ENCODE data around the gene IMMP2L.

Gene IMMP2L

GRCh38 chr7:111199643-111200042, 362.6 kb downstream of the IMMP2L start:
- no peak for FAIRE-seq

DNA sequence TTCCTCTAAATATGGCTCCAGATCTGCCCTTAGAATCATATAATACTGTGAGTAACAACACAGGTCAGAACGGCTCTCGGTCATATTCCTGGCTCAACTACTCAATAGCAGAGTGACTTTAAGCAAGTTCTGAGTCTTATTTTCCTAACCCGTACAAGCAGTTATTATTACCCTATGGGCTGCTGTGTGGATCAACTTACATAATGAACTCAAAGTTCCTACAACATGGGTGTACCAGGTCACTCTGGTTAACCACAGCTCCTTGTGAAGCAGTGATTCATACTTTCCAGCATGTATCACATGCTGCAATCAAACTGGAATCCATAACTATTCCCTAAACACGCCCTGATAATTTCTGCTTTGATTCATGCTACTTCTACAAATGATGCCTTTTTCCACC, 364.0 kb downstream of the IMMP2L start:
- no peak for FAIRE-seq

DNA sequence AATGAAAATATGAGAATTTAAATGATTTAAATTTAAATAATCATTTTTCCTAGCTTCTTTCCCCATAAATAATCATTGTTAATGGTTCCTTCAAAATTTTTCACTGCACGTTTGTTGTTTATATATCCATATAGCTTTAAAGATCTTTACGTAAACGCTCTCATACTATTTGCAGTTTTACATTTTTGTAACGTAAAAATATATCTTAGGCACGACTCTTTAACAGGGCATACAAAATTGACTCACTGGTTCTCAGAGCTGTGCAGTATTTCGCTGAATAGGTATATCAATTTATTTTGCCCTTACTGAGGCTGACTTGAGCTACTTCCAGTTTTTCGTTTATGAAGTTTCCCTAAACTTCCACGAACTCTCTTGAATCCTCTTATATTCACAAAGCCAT, 365.6 kb downstream of the IMMP2L start:
- FAIRE-seq, result no peak

DNA sequence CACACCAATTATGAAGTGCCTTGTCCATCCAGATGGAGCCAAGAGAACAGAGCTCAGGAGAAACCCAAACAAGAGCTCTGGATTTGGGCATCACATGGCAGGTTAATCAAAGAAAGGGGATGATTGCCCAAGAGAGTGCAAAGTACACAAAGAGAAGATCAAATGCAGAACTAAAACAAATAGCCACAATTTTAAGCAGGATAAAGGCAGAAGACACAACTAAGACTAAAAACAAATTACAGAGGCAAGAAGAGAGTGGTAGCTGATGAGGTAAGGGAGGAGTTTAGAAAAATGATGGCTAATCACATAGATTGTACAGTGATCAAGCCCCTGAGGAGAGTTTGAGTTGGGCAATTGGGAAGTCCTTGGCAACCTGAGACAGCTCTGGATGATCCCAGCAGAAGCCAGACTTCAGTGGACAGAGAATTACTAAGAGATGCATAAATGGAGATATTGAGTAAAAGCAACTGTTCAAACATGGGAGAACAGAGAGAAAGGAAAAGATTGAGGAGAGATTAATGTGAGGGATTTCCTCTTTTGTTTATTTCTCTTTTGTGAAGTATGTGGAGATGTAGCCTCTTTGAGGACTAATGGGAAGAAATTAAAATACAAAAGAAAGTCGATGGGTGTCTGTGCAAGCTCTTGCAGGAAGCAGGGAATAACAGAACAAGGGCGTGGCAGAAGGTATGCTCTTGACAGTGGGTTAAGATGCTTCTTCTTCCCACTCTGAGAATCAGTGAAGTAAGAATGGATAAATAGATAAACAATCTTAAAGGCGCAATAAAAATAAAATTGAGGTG, 369.5 kb downstream of the IMMP2L start:
- no peak for FAIRE-seq

DNA sequence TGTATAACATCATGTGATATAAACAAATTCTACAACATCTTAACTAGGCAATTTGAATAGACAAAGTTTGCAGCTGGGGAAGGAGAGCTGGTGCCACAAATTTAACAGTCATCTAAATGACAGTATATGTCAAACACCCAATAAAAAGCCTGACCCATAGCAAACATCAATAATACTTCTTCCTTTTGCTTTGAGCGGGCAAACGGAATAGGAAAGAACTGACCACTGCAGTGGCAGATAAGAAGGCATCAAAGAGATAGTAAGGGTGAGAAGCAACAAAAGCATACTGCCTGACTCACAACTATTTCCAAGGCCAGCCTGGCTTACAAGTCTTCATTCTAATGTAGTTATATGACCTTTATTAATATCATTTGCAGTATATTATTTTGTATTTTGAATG, 371.5 kb downstream of the IMMP2L start:
- FAIRE-seq, result no peak

- FAIRE-seq, result no peak
Measured at GRCh38 chr7:111184987-111185386, 377.3 kb downstream of the IMMP2L start.

DNA sequence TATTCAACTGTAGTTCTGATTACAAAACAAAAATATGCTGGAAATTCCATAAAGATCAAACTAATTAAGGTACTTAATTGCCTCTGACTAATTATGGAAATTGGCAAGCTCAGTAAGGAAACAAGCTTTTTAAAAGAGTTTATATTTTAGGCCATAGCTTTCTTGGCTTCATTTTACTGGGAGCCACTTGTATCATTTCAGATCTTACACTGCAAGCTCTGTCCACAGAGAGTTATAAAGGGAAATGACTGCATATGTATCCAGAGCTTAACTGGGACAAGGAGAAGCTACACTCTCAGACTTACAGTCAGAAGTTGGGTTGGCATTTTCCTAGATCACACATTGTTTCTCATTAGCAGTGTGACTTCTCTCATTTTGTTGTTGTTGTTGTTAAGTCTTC, 379.0 kb downstream of the IMMP2L start:
- FAIRE-seq, result no peak

- FAIRE-seq, result no peak
Measured at GRCh38 chr7:111180338-111180737, 382.0 kb downstream of the IMMP2L start.

- no peak for FAIRE-seq
Measured at GRCh38 chr7:111175908-111176441, 386.3 kb downstream of the IMMP2L start.

GRCh38 chr7:111174510-111174909, 387.8 kb downstream of the IMMP2L start:
- no peak for FAIRE-seq

DNA sequence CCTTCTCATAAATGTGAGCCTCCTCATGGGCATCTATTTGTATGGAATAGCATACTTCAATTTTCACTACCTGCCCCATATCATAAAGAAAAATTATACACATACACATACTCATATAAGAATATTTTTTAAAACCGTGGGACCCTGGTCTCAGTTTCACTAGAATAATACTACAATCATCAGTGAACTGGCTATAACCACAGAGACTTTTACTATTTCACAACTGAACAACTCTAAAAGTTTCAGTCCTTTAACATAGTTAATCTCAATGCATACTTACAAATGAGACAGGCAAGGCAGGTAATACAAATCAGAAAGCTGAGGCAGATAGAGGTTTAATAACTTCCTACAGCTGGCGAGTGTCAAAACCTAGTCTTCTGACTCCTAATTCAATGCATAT, 388.3 kb downstream of the IMMP2L start:
- FAIRE-seq, result no peak

- no peak for FAIRE-seq
Measured at GRCh38 chr7:111173528-111173927, 388.8 kb downstream of the IMMP2L start.

DNA sequence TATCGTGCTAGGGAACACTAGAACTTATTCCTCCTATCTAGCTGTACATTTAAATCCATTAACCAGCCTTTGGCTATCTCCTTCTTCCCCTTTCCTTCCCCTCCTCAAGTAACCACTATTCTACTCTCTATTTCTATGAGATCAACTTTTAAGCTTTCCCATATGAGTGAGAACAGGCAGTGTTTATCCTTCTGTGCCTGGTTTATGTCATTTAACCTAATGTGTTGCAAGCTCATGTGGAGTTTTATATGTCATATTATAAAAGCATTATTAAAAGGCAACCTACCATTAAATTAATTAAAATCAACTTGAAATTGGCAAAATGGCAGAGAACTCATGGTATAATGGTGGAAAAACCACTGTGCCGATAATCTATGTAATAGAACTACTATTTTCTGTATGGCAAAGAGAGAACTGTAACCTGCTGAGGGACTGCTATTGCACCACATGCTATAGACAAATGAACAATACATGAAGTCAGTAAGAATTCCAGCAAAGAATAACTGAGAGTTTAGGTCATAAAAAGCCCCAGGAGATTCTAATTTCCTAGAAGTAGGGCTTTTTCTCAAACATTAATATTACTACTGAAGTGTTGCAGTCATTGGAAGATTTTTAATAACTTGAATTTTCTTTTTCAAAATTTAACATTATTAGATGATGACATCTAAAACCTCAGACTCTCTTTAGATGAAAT, 389.6 kb downstream of the IMMP2L start:
- no peak for FAIRE-seq

DNA sequence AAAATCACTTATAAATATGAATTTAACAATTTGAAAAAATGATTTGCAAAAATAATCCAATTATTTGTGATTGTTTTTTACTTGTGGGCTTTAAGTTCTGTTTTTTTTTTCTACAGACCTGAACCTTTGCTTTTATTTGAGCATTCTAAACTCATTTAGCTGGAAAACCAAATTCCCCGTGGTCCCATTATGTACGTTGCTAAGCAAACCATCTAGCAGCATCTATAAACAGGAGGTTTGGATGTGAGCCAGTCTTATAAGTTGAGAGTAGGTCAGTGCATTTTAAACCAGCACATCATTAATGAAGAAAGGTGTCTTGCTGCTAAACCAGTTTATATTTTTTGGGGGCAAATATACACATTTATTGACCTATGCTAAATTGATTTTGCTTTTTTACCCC, 394.1 kb downstream of the IMMP2L start:
- no peak for FAIRE-seq

GRCh38 chr7:111164442-111164841, 397.9 kb downstream of the IMMP2L start:
- no peak for FAIRE-seq

DNA sequence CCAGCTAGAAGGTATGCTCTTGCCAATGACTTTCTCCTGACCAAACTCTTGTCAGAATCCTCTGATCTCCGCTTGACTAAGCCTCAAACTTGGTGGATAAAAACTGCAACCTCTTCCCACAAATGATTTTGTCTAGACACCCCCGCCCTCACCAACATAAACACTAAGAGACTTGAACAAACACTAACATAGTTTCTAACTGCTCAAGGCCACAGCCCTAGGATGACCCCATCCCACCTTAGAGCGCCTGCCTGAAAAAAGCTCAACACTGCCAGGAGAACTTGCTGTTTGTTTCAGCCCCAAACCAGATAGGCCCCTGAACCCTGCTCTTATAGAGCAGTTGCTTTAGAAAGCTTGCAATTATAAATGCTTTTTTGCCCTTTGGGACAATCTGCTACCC, 399.6 kb downstream of the IMMP2L start:
- FAIRE-seq, result no peak

DNA sequence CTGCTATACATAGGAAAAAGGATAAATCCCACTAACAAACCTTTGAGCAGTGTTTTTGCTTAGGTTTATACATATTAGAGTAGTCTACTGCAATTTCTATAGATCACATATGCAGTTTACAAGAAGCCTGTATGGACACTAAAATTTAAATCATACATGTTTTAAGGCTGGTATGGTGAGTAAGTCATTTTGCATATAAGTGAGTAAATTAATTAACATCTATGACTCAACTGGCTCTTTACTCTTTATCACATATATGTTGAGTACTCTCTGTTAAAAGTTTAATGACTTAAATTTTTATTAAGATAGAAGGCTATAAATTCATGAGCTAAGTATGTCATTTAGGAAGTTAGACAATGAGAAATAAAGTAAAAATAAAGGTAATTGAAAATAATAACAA, 402.0 kb downstream of the IMMP2L start:
- FAIRE-seq, result no peak

DNA sequence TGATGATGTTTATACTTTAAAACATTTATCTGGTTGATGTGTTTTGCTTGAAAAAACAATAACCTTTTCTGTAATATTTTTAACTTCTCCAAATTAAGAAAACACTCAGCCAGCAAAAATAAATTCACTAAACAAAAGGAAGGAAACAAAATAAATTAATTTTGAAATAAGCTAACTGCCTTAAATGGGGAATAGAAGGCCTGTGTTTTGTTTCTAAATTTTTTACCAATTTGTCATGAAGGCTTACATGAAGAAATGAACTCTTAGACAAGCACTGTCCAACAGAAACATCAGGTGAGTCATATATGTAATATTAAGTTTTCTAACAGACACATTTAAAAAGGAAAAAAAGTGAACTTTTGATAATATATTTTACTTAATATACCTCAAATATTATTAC, 402.9 kb downstream of the IMMP2L start:
- no peak for FAIRE-seq

DNA sequence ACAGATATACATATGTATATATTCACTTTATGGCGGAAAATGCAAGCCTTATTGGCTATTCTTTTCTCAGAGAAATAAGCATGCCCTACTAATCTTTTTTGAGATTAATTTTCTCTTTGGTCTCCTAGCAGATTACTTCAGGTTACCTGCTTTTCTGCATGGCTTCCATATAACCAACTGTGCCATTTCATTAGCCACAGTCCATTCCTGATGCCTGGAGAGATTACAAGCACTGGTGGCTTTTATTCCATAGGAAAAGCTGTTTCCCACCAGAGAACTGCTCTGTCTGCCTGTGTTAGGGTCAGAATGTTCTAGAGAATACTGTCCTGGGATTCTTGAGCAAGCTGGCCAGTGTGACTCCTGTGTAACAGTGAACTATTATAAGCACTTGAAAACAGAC, 411.6 kb downstream of the IMMP2L start:
- no peak for FAIRE-seq

GRCh38 chr7:111147708-111148533, 414.4 kb downstream of the IMMP2L start:
- no peak for FAIRE-seq

- FAIRE-seq, result no peak
Measured at GRCh38 chr7:111146136-111146535, 416.2 kb downstream of the IMMP2L start.

- FAIRE-seq, result no peak
Measured at GRCh38 chr7:111145472-111145871, 416.8 kb downstream of the IMMP2L start.
